ENCODE data around the gene BAX. TPM values are rescaled to one million over a fixed set of nuclear protein-coding genes. Genes with fewer than 3 reads are reported as not detected.

Gene BAX
- total RNA-seq, 1 donor from 2014 or later = 96.8 TPM

DNA sequence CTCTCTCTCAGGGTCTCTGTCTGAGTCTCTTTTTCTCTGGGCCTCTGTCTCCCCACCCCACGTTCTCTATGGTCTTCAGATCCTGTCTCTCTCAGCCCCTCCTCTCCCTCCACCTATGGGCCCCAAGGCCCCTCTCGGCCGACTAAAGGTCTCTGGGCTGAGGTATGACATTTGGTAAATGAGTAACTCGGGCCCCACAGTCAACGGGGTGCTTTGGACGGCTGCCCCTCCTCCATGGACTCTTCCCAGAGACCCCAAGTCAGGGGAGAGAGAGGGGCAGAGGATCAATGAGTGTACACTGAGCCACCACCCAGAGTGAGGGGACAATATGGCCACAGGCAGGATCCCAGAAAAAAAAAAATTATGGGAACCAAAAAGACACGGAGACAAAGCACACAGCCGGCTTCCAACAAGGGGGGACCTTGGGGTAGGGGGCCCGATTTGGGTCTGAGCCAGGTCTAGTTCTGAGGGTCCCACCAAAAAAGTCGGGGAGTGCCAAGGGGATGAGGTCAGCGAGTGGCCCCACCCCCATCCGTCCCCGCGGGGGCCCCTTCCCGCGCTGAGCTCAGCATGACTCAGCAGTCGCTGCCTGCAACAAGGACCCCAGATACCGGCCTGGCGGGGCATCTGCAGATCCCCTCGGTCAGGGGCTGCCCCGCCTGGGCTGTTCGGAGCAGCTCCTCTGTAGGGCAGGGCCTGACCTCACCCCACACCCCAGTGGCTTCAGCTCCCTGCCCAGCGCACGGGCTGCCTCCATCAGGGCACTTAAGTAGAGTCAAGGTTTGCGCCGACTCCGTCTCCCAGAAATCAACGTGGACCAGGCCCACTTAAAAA is 8.9 kb downstream of the BAX start:
- DNase-seq = peak; percentile 73

DNA sequence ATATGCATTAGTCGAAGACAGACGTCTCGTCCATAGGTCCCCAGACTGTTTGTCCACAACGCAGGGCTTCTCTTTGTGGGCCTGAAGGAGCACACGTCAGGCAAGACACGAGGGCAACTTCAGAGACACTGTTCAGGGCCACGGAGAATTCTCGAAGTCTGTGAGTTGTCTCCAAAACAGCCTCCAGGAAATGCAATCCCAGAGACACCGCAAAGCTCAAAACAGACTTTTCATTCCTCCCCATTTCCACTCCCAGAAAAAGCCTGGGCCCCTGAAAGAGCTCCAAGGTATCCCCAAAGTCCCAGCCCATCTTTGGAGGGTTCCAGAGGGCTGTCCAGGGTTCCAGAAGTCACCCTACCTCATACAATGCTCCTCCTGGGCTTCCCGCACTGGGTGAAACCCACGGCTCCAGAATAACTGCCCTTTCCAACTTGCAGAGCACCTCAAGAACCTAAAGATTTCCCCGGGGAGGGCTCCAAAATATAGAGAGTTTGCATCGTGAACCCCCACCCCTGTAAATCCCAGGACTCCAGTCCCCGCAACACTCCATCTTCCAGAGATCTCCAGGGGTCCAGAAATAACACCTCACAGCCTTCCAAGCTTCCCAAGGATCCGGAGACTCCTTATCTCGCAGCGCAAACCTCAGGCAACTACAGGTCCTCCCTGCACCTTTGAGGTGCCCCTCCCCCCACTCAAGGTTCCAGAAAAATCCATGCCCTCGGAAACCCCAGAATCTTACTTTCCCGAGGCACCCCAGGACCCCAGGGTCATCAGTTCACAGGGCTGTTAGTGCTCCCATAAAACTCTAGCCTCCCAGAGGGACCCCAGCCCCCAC is 9.7 kb downstream of the BAX start:
- DNase-seq = no peak

DNA sequence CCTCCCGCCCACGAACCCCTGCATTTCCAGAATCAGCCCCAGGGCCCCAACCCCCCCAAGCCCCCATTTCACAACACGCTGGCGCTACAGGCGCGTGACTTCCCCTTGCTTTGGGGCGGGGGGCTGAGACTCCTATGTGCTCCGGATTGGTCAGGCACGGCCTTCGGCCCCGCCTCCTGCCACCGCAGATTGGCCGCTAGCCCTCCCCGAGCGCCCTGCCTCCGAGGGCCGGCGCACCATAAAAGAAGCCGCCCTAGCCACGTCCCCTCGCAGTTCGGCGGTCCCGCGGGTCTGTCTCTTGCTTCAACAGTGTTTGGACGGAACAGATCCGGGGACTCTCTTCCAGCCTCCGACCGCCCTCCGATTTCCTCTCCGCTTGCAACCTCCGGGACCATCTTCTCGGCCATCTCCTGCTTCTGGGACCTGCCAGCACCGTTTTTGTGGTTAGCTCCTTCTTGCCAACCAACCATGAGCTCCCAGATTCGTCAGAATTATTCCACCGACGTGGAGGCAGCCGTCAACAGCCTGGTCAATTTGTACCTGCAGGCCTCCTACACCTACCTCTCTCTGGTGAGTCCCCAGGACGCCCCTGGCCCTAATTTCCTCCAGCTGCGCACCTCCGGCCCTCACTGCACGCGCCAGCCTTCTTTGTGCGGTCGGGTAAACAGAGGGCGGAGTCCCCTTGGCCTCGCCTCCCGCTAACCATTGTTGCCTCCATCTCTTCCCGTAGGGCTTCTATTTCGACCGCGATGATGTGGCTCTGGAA is 10.5 kb downstream of the BAX start, which contains the start of gene FTL:
FTL (plus strand) TSS at position 270 of the 766 bp plus-strand sequence; CDS start at position 469, 199 bp downstream.
- peak; percentile 97 for DNase-seq

DNA sequence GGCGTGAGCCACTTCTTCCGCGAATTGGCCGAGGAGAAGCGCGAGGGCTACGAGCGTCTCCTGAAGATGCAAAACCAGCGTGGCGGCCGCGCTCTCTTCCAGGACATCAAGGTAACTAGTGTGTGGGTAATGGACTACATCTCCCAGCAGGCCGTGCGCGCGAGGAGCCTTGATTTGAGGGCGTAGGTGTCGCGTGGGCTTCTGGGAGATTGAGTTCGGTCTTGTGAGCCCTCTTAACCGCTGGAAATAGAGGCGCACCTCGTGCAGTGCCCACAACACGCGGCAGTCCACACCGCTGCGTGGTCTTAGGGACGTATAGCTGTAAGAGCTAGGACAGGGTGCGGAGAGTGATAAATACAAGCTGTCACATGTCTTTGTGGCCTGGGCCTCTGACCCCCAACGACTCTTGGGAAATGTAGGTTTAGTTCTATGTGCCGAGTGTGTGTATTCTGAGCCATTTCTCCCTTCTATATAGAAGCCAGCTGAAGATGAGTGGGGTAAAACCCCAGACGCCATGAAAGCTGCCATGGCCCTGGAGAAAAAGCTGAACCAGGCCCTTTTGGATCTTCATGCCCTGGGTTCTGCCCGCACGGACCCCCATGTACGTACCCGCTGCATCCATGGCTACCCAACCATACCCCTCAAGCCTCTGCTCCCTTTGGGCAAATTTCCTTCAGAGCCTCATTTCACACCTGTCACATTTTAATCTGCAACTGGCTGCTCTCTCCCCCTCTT is 11.3 kb downstream of the BAX start:
- DNase-seq = peak; percentile 90

DNA sequence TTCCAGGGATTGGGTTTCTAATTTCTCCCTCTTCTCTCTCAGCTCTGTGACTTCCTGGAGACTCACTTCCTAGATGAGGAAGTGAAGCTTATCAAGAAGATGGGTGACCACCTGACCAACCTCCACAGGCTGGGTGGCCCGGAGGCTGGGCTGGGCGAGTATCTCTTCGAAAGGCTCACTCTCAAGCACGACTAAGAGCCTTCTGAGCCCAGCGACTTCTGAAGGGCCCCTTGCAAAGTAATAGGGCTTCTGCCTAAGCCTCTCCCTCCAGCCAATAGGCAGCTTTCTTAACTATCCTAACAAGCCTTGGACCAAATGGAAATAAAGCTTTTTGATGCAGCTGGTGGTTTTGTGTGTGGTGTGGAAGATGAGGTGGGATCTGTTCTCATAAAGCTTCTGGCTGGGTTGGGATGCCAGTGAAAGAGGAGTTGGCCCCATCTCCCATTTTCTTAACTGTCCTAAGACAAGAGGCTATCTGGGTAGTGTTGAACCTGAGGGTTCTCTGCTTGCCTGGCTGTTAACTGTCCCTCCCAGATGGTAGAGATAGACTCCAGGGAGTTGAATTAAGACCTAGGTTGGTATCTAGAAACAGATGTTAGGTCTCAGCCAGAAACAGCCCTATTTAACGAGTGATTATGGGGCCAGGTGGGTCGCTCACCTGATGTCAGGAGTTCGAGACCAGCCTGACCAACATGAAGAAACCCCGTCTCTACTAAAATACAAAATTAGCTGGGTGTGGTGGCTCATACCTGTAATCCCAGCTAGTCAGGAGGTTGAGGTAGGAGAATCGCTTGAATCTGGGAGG is 12.1 kb downstream of the BAX start:
- no peak for DNase-seq

DNA sequence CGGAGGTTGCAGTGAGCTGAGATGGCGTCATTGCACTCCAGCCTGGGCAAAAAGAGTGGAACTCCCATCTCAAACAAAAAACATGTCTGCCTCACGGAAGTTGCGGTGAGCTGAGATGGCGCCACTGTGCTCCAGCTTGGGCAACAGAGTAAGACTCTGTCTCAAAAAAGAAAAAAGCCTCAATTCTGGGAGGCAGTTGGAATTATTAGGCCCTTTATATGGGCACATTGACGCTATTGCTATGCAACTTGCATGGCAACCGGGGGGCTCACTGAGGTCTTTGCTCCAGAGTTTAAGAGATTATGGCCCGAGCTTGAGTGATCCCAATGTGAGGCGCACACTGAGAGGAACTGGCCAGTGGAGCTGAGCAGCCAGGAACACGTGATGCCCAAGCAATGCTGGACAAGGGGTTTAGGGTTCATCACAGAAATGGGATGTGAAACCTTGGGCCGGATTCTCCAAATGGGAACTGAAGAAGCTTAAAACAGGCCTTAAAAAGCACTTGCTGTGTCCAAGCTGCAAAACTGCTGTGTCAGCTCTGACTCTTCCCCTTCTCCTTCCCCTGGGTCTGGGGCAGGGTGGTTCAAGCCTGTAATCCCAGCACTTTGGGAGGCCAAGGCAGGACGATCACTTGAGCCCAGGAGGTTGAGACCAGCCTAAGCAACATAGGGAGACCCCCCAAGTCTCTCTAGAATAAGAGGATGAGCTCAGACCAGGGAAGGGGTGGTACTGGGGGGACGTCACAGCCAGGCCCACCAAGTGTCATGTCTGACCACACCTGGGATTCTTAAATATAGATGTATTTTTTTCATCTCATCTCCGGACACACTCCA is 12.9 kb downstream of the BAX start:
- no peak for DNase-seq

DNA sequence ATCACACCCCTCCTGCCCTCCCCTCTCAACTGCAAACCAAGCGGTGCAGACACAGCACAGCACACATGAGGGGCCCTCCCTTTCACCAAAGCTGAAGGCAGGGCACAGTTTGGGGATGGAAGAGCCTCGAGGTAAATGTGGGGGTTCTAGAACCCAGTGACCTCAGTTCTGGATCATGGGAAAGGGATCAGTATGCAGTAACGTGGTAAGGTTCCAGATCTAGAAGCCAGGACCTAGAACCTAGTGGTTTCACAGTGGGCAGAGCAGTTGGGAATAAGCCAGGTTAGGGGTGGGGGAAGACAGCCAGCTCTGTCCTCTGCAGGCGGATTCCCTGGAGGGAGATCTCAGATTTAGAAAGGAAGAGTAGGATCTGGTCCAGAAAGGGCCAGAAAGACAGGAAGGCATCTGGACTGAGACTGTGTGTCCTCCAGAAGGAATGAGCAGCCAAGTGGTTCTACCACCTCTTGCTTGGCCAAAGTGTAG is 13.5 kb downstream of the BAX start:
- no peak for DNase-seq

DNA sequence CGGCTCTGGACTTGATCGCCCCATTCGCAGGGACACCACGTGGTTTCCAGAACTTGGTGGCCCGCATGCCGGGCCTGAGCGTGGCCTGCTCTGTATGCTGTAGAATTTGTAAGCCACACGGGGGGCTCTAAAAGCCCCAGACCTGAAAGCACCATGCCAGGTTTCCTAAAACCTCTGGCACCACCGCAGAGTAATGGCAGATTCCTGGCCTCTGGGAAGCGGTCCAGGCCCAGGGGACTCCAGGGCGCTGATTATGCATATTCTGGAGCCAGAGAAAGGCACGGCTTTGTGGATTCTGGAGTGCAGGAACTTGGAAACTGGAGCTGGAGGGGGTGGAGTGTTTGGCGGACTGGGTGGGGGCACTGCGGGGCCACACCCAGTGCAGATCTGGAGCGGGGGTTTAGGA is 14.1 kb downstream of the BAX start:
- no peak for DNase-seq

DNA sequence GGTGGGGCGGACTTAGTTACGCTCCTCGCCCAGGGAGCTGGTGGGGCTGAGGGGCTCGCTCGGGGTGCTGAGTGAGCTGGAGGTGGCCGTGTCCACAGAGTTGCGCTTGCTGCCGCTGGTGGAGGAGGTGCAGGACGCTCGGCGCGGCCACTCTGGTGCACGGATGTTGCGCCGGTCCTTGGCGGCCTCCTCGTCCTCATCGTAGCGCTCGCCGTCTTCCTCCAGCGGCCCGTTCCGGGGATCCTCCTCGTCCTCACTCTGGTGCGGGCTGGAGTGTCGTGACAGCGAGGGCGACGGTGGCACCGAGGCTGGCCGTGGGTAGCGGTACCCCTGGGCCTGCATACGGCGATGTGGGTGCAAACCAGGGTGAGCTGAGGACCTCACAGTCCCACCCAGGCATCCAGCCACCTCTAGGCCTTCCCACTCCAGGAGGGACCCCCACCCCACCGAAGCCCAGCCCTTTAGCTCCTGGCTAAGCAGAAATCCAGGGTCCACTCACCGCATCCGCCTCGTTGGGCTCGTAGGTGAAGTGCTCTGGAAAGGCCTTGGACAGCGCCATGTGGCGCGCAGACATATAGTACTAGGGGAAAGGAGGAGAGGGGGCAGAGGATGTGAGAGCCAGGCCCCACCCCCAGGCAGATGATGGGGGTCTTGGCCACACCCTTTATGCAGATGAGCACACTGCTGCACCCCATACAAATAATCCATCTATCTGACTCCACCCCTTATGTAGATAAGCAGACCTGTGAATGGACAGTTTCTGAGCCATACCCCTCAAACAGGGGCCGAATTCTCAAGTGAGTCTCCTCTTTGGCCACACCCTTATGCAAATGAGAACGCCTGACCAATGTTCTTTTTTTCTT is 14.8 kb downstream of the BAX start:
- peak; percentile 36 for DNase-seq

DNA sequence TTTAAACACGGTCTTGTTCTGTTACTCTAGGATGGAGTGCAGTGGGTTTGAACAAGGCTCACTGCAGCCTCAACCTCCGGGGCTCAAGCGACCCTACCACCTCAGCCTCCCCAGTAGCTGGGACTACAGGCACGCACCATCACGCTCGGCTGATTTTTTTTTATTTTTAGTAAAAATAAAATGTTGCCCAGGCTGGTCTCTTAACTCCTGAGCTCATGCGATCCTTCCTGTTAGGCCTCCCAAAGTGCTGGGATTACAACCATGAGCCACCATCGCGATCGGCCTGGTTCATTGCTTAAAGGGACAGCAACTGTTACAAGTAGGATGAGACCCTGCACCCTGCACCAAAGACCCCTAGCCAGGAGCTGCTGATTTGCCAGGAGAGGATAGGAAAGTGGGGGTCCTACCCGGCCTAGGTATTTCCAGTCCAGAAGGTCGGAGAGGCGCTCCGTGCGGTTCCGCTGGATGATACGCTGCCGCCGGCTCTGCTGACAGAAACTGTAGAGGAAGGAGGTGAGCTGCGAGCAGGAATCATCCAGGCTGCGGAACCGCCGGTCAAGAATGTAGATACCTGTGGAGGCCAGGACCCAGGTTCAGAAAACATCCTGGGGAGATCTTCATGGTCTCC is 15.6 kb downstream of the BAX start:
- no peak for DNase-seq

DNA sequence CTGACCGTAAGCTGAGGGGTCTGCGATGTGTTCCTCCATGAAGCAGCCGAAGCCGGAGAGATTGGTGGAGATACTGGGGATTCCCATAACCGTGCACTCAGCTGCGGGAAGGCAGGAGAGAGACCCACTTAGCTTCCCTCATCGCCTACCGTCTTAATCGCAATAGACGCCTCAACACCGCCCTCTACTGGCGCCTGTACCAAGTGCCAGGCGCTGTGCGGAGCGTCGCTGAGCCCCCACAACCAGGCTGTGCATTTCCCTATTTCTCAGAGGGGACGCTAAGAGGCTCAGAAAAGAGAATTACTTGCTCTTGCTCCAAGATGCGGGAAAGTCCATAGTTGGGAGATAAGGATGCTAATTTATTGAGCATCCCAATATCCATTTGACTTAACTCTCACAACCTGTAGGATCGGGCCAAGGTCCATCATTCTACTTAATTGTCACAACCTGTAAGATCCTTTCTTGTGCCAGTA is 16.3 kb downstream of the BAX start:
- peak; percentile 91 for DNase-seq

DNA sequence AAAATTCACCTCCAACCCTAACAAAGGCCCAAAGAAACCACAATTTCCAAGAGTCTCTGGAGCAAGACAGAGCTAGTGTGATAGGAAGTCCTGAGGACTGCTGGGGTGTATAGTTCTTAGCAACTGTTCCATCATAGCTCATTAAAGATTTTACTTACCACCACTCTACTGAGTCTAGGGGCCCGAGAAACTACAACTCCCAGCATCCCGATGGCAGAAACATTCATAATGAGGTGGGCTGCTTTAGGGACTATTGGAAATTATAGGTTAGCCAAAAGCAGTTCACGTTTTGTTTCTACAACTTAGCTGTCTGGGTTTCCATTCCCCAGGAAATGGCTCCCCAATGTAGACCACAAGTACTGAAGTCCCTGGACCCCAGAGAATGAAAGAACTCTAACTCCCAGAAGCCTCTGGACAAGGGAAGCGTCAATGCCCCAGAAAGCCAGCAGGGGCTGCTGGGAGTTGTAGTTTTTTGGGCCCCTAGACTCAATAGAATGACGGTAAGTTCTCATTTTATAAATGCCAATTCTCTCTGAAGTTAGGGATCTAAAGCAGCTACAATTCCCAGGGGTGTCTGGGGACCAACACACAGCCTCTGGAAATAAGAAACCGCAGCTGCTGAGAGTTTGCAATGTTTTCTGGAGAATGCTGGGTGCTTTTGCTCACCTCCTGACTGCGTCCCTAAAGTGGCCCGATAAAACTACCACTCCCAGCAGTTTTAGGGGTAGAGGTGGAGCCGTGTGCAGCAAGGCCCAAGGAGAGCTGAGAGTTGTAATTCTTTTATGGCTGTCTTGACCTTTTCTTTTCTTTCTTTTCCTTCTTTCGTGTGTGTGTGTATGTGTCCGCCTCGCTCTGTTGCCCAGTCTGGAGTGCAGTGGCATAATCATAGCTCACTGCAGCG is 21.5 kb downstream of the BAX start:
- peak; percentile 48 for DNase-seq

DNA sequence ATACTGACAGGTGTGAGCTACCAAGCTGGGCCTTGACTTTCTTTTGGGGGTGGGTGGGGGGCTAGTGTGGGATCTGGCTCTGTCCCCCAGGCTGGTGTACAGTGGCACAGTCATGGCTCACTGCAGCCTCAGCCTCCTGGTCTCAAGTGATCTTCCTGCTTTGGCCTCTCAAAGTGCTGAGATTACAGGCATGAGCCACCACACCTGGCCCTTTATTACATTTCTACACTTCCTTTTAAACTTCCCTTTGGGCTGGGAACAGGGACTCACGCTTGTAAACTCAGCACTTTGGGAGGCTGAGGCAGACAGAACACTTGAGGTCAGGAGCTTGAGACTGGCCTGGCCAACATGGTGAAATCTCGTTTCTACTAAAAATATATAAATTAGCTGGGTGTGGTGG is 22.4 kb downstream of the BAX start:
- no peak for DNase-seq

DNA sequence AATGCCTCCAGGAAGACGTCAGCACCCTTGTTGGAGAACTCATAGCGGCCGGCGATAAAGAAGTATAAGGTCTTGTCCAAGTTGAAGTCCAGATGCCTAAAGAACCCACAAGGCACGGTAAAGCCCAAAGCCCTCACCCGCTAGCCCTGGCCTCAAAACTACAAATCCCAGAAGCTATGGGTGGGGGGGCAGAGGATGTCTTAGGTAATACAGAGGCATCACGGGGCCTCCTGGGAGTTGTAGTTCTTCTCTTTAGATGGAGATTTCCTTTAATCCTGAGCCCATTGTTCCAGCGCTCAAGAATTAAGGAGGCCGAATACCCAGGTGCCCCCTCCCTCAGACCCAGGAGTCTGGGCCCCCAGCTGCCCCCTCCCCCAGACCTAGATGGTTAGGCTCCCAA is 27.6 kb downstream of the BAX start:
- no peak for DNase-seq

DNA sequence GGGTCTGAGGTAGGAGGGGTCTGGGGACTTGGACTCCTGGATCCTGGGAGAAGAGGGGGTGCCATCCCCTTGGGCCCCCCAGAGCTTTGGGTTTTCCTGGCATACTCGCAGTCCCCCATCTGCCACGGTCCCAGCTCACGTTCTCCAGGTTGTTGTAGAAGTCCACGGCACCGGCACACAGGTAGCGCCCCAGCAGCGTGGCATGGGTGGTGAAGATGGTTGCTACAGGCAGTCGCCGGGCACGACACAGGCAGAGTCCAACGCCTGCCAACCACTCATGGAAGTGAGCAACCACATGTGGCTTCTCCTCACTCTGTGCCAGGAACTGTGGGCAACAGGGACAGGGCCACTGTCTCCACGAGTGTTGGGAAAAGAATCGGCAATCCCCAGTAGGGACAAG is 31.0 kb downstream of the BAX start:
- no peak for DNase-seq

DNA sequence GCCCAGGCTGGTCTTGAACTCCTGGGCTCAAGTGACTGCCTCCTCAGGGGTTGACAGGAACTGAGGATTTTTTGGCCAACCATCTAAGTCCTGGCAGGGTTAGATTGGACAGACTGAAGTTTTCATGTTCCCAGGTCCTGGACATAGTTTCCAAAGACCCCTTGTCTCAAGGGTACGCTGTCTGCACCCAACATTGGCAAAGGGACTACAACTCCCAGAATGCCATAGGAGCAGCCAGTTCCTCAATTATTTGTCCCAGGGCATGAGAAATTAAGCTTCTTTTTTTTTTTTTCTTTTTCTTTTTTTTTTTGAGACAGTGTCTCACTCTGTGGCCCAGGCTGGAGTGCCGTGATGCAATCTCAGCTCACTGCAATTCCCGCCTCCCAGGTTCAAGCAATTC is 31.5 kb downstream of the BAX start:
- DNase-seq = no peak

DNA sequence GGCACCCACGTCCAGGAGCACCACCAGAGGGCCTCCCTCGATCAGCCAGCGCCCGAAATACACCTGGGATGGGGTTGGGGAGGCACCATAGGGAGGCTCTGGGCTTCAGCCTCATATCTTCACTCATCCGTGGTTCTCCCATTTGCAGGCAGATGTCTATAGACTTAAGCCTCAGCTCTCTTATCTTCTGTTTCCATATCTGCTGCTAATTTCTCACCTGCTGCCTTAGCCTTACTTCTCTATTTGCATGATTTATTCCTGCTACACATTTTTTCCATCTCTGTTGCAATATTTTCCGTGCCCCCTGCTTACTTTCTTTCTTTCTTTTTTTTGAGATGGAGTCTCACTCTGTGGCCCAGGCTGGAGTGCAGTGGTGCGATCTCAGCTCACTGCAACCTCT is 32.6 kb downstream of the BAX start:
- DNase-seq = no peak

DNA sequence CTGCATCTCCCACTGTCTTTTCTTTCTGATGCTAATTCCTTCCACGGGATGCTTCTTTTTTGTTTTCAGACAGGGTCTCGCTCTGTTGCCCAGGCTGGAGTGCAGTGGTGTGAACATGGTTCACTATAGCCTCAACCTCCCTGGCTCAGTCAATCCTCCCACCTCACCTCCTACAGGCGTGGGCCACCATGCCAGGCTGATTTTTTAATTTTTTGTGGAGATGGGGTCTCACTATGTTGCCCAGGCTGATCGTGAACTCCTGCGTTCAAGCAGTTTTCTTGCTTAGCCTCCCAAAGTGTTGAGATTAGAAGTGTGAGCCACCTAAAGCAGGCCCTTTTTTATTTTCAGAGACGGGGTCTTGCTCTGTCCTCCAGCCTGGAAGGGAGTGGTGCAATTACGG is 33.6 kb downstream of the BAX start:
- no peak for DNase-seq
